Caco-2 (cell line): ENCODE measurements around the gene OTOP2. TPM values are rescaled to one million over a fixed set of nuclear protein-coding genes. Genes with fewer than 3 reads are reported as not detected.
A peak's percentile ranks its signal among the peaks of the same experiment; 100 is the strongest.
"Not testable (repeated sequence)": the region's sequence is repeated elsewhere in the genome, so short reads cannot be mapped to it uniquely, and the experiment has no call there.

Source experiments
- BruUV-seq: library from RNA; stranded (reverse); fragments of 400-500 nt; replicated peaks from 2 replicates; lab custom pipeline; 2021; lab: Mats Ljungman, UMichigan
- CTCF ChIA-PET: fragments of 300-600 bp; sonication (Branson Sonifier 250); formaldehyde crosslinking; loops from one replicate; lab custom pipeline; 2022; ENCODE audit warnings: antibody characterized with exemption; lab: Charles Lee
- POLR2A ChIA-PET: fragments of 300-600 bp; sonication (Branson Sonifier 250); formaldehyde crosslinking; loops from one replicate; lab custom pipeline; 2022; ENCODE audit warnings: antibody characterized with exemption; lab: Charles Lee
- DNase-seq, 2 experiments: peaks; one replicate each; pipeline versions ENCODE4 v3.0.0 to v3.0.0-alpha.2; 2020 to 2022
- H3K27me3 ChIP-seq: replicated peaks from 2 replicates; pipeline ENCODE4 v1.6.0; 2011; ENCODE audit warnings: low read length; ENCODE audit not compliant: control insufficient read depth, insufficient read depth
- H3K36me3 ChIP-seq: 2 replicates; pipeline ENCODE4 v1.5.1; 2011; ENCODE audit warnings: low read length; ENCODE audit not compliant: control insufficient read depth, insufficient read depth
- H3K4me1 ChIP-seq: fragments of 250-450 bp; sonication (Bioruptor Pico); 2 replicates; pipeline ENCODE4 v1.5.1; 2020; ENCODE audit warnings: mild to moderate bottlenecking
- H3K4me3 ChIP-seq: 2 replicates; pipeline ENCODE4 v1.5.1; 2011; ENCODE audit warnings: low read depth, mild to moderate bottlenecking, control low read depth, low read length
- H3K9me3 ChIP-seq: fragments of 250-450 bp; sonication (Bioruptor Pico); 2 replicates; pipeline ENCODE4 v1.5.1; 2020; ENCODE audit warnings: mild to moderate bottlenecking, moderate library complexity
- H3K27ac Mint-ChIP-seq: one replicate; pipeline ENCODE4 v1.8.0; 2022; ENCODE audit warnings: mixed read lengths; ENCODE audit not compliant: unreplicated experiment
- H3K27me3 Mint-ChIP-seq: one replicate; pipeline ENCODE4 v1.8.0; 2022; ENCODE audit warnings: mixed read lengths; ENCODE audit not compliant: insufficient read depth, unreplicated experiment
- H3K36me3 Mint-ChIP-seq: one replicate; pipeline ENCODE4 v1.8.0; 2022; ENCODE audit warnings: mild to moderate bottlenecking, mixed read lengths; ENCODE audit not compliant: insufficient read depth, unreplicated experiment
- H3K4me1 Mint-ChIP-seq: one replicate; pipeline ENCODE4 v1.8.0; 2022; ENCODE audit warnings: low read depth, mixed read lengths; ENCODE audit not compliant: unreplicated experiment
- H3K4me3 Mint-ChIP-seq: one replicate; pipeline ENCODE4 v1.8.0; 2022; ENCODE audit warnings: mild to moderate bottlenecking, moderate library complexity, mixed read lengths; ENCODE audit not compliant: unreplicated experiment
- H3K9me3 Mint-ChIP-seq: one replicate; pipeline ENCODE4 v1.8.0; 2022; ENCODE audit warnings: mixed read lengths; ENCODE audit not compliant: unreplicated experiment
- intact Hi-C: fragments of 100-400 bp; cut with micrococcal nuclease; formaldehyde crosslinking; loops from one replicate; pipeline ENCODE4 v1.10.0; 2022; ENCODE audit not compliant: unreplicated experiment
- total RNA-seq: library from RNA; stranded (reverse); gene quantifications from 2 replicates; pipeline ENCODE4 v1.2.3, GENCODE V29; 2022
- TF ChIP-seq, protein P1 (sequence below), 2 experiments: fragments of 200-600 bp in 1 of 2; IDR thresholded peaks; 1 replicate in 1 of 2; 2 replicates in 1 of 2; pipeline versions ENCODE4 v1.5.1 to v1.8.0; 2011 to 2022; ENCODE audit warnings: antibody characterized with exemption in 1 of 2, control low read depth in 1 of 2, inconsistent platforms in 1 of 2, low read depth in 1 of 2, low read length in 1 of 2, mild to moderate bottlenecking in 1 of 2, moderate library complexity in 1 of 2; ENCODE audit not compliant: insufficient read depth in 1 of 2, severe bottlenecking in 1 of 2, unreplicated experiment in 1 of 2

OTOP2 gene
- total RNA-seq, 1 experiment from 2014 or later = not detected

DNA sequence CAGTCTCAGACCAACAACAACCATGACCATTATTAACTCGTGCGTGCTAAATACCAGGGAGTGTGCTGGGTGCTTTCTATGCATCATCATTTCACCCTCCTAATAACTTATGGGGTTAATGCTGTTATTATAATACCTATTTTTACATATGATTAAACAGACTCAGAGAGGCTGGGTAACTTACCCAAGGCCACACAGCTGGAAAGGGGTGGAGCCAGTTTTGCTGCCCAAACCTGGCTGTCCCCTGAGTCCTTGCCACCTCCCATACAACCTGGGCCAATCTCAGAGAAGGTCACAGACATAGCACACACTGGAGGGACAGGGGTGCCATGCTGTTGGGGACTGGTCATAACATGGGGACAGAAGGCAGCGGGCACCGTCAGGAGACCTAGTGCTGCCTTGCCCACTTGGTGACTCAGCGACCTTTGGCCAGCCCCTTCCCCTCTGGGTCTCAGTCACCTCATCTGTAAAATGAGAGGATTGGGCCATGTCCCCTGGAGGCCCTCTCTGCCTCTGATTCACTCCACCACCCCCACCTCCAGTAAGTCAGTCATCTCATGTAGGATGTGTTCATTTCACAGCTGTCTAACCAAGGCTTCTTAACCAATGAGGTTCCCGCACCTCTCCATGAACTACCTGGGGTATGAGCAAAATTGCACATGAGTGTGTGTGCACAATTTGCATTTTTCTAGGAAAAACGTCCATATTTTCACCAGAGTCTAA lies 19.2 kb upstream of the OTOP2 start:
- Mint-ChIP-seq H3K27me3 (no peaks in the 10 kb centered on the region), H3K27ac (no peak overlapping the region), H3K4me3 (no peak overlapping the region), H3K9me3 (no peaks in the 10 kb centered on the region), H3K36me3 (peaks cover 12% of the 10 kb centered on the region), H3K4me1 (peaks cover 19% of the 10 kb centered on the region)
- intact Hi-C loops = no loop called here
- CTCF ChIA-PET = interaction anchor here (0.9 kb wide), 1 partner anchor 57 kb away, joined by 3 read pairs; no protein-coding TSS in a partner anchor
- TF ChIP-seq, protein P1, sequence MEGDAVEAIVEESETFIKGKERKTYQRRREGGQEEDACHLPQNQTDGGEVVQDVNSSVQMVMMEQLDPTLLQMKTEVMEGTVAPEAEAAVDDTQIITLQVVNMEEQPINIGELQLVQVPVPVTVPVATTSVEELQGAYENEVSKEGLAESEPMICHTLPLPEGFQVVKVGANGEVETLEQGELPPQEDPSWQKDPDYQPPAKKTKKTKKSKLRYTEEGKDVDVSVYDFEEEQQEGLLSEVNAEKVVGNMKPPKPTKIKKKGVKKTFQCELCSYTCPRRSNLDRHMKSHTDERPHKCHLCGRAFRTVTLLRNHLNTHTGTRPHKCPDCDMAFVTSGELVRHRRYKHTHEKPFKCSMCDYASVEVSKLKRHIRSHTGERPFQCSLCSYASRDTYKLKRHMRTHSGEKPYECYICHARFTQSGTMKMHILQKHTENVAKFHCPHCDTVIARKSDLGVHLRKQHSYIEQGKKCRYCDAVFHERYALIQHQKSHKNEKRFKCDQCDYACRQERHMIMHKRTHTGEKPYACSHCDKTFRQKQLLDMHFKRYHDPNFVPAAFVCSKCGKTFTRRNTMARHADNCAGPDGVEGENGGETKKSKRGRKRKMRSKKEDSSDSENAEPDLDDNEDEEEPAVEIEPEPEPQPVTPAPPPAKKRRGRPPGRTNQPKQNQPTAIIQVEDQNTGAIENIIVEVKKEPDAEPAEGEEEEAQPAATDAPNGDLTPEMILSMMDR (IDR thresholded peaks at IDR 0.05; ENCODE audit: insufficient read depth in 1 of 2, low read depth in 1 of 2, low read length in 1 of 2, severe bottlenecking in 1 of 2, unreplicated experiment in 1 of 2) = no peak
- no peak for DNase-seq
- POLR2A ChIA-PET = no interaction called here
- Histone ChIP-seq H3K4me1 (peaks cover 22% of the 10 kb centered on the region), H3K9me3 (peaks cover 4% of the 10 kb centered on the region; the same call in 1 of the 2 replicates), H3K27me3 (no peaks in the 10 kb centered on the region), H3K4me3 (no peak overlapping the region), H3K36me3 (no peaks in the 10 kb centered on the region)
- BruUV-seq = no TSS peak

DNA sequence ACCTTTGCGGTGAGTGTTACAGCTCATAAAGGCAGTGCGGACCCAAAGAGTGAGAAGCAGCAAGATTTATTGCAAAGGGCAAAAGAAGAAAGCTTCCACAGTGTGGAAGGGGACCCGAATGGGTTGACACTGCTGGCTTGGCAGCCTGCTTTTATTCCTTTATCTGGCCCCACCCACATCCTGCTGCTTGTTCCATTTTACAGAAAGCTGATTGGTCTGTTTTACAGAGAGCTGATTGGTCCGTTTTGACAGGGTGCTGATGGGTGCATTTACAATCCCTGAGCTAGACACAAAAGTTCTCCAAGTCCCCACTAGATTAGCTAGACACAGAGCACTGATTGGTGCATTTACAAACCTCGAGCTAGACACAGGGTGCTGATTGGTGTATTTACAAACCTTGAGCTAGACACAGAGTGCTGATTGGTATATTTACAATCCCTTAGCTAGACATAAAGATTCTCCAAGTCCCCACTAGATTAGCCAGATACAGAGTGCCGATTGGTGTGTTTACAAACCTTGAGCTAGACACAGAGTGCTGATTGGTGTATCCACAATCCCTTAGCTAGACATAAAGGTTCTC lies 17.8 kb upstream of the OTOP2 start:
- H3K4me3 Mint-ChIP-seq, H3K27me3 ChIP-seq, intact Hi-C loops, BruUV-seq, H3K9me3 ChIP-seq, H3K9me3 Mint-ChIP-seq, H3K36me3 ChIP-seq, H3K4me3 ChIP-seq, H3K27ac Mint-ChIP-seq, H3K27me3 Mint-ChIP-seq: not testable (repeated sequence)
- CTCF ChIA-PET = interaction anchor here (0.6 to 1.4 kb wide), 6 partner anchors 15 to 249 kb away, joined by 3 to 4 read pairs (median 3); partner anchors contain the start of gene FDXR
- DNase-seq = peak; percentile 25 to 57
- H3K4me1 Mint-ChIP-seq = peaks cover 19% of the 10 kb centered on the region
- peaks cover 12% of the 10 kb centered on the region for H3K36me3 Mint-ChIP-seq
- H3K4me1 ChIP-seq = peaks cover 23% of the 10 kb centered on the region
- POLR2A ChIA-PET = interaction anchor here (0.6 to 1.6 kb wide), 2 partner anchors 33 to 160 kb away, joined by 3 to 16 read pairs; partner anchors contain the start of gene FDXR

DNA sequence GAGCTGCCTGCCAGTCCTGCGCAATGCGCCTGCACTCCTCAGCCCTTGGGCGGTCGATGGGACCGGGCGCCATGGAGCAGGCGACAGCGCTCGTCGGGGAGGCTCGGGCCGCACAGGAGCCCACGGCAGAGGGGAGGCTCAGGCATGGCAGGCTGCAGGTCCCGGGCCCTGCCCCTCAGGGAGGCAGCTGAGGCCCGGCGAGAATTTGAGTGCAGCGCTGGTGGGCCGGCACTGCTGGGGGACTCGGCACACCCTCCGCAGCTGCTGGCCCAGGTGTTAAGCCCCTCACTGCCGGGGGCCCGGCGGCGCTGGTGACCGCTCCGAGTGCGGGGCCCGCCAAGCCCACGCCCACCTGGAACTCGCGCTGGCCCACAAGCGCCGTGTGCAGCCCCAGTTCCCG lies 17.1 kb upstream of the OTOP2 start:
- TF ChIP-seq, protein P1 (IDR thresholded peaks at IDR 0.05; ENCODE audit: insufficient read depth in 1 of 2, low read depth in 1 of 2, low read length in 1 of 2, severe bottlenecking in 1 of 2, unreplicated experiment in 1 of 2) = no peak
- BruUV-seq = no TSS peak
- no peak overlapping the region for H3K4me3 Mint-ChIP-seq
- ChIA-PET CTCF (interaction anchor here (1.1 kb wide), 1 partner anchor 17 kb away, joined by 3 read pairs; no protein-coding TSS in a partner anchor), POLR2A (interaction anchor here (1.6 kb wide), 1 partner anchor 34 kb away, joined by 16 read pairs; the partner anchor contains the start of gene FDXR)
- no peak for DNase-seq
- Histone ChIP-seq H3K27me3 (no peaks in the 10 kb centered on the region), H3K9me3 (peaks cover 4% of the 10 kb centered on the region; the same call in 1 of the 2 replicates), H3K4me1 (peaks cover 30% of the 10 kb centered on the region), H3K4me3 (no peak overlapping the region), H3K36me3 (no peaks in the 10 kb centered on the region)
- no peaks in the 10 kb centered on the region for H3K27me3 Mint-ChIP-seq
- H3K9me3 Mint-ChIP-seq = no peaks in the 10 kb centered on the region
- H3K36me3 Mint-ChIP-seq = peaks cover 12% of the 10 kb centered on the region
- intact Hi-C loops = no loop called here
- H3K4me1 Mint-ChIP-seq = peaks cover 20% of the 10 kb centered on the region
- H3K27ac Mint-ChIP-seq = no peak overlapping the region

DNA sequence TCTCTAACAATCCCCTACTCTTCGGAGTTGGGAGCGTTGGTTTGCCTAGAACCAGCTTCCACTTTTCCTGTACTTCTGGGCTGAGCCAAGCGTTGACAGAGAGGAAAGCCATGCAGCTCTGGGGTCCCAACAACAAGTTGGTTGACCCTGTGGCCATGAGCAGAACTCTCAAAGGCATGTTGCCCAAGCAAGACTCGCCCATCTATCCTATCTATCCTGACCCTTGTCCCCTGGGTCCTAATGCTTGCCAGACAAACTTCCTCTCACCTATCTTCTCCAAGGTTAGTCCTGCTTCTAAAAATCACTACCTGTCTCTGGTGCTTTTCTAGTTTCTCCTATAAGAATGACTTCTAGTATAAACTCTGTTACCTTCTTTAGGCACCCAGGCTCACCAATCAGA lies 15.0 kb upstream of the OTOP2 start:
- BruUV-seq, H3K4me3 Mint-ChIP-seq, POLR2A ChIA-PET, H3K9me3 ChIP-seq, H3K27me3 ChIP-seq, H3K9me3 Mint-ChIP-seq, intact Hi-C loops, CTCF ChIA-PET, DNase-seq, H3K27me3 Mint-ChIP-seq, H3K36me3 ChIP-seq, H3K27ac Mint-ChIP-seq, H3K4me3 ChIP-seq: not testable (repeated sequence)
- peaks cover 25% of the 10 kb centered on the region for H3K4me1 Mint-ChIP-seq
- H3K4me1 ChIP-seq = peaks cover 32% of the 10 kb centered on the region
- peaks cover 15% of the 10 kb centered on the region for H3K36me3 Mint-ChIP-seq

DNA sequence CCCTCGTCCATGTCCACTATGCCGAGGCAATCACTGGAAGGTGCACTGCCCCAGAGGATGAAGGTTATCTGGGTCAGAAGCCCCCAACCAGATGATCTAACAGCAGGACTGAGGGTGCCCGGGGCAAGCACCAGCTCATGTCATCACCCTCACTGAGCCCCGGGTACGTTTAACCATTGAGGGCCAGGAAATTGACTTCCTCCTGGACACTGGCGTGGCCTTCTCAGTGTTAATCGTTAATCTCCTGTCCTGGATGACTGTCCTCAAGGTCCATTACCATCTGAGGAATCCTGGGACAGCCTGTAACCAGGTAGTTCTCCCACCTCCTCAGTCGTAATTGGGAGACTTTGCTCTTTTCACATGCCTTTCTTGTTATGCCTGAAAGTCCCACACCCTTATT lies 12.7 kb upstream of the OTOP2 start:
- BruUV-seq, H3K4me3 ChIP-seq, H3K36me3 ChIP-seq, H3K4me3 Mint-ChIP-seq, H3K27me3 ChIP-seq, intact Hi-C loops, H3K9me3 ChIP-seq, H3K9me3 Mint-ChIP-seq, POLR2A ChIA-PET, H3K27ac Mint-ChIP-seq, H3K27me3 Mint-ChIP-seq, CTCF ChIA-PET: not testable (repeated sequence)
- Mint-ChIP-seq H3K36me3 (peaks cover 17% of the 10 kb centered on the region), H3K4me1 (peaks cover 25% of the 10 kb centered on the region)
- peaks cover 32% of the 10 kb centered on the region for H3K4me1 ChIP-seq
- DNase-seq = peak in 1 of 2 experiments; percentile 20
